Right ventricle myocardium inferior (tissue), 1 donor: ENCODE results near the gene MTFMT. TPM values are rescaled to one million over a fixed set of nuclear protein-coding genes. Genes with fewer than 3 reads are reported as not detected.

Experiments
- ATAC-seq: fragments of 200-7000 bp; cut with Tn5 transposase; one replicate; pipeline ENCODE4 v1.9.1; 2020; ENCODE audit warnings: mild to moderate bottlenecking, moderate library complexity
- DNase-seq: peaks from one replicate; pipeline ENCODE4 v3.0.0; 2021; ENCODE audit errors: missing footprints
- intact Hi-C: fragments of 100-400 bp; cut with DNase I; formaldehyde crosslinking; loops from one replicate; pipeline ENCODE4 v1.11.0; 2022
- total RNA-seq: library from RNA; stranded (reverse); fragmentation: NEBNext Ultra II Directional; extraction: Animal tissue kit (Norgen Biotek cat#: 25700); gene quantifications from one replicate; pipeline ENCODE4 v1.2.1, GENCODE V29; 2021
- donor health status: DM: no; HTN: yes; CAD: no; lungs with severe emphysema.

MTFMT gene
- total RNA-seq, 1 donor from 2014 or later = 18.7 TPM

GRCh38 chr15:65062726-65063125, 33.3 kb upstream of the MTFMT start:
- no peak for ATAC-seq
- intact Hi-C loops = no loop called here
- DNase-seq = no peak

GRCh38 chr15:65062061-65062460, 32.6 kb upstream of the MTFMT start:
- ATAC-seq = no peak
- DNase-seq = no peak
- intact Hi-C loops = no loop called here

- intact Hi-C loops = no loop called here
- no peak for DNase-seq
- ATAC-seq = peak; percentile 34
Measured at GRCh38 chr15:65060641-65061397, 31.4 kb upstream of the MTFMT start.

- intact Hi-C loops = no loop called here
- ATAC-seq (peak; percentile 53), DNase-seq (no peak)
Measured at GRCh38 chr15:65059931-65060596, 30.6 kb upstream of the MTFMT start.

- no peak for ATAC-seq
- DNase-seq = no peak
- intact Hi-C loops = no loop called here
Measured at GRCh38 chr15:65059369-65059750, 29.9 kb upstream of the MTFMT start.

GRCh38 chr15:65058394-65059368, 29.2 kb upstream of the MTFMT start:
- ATAC-seq = no peak
- DNase-seq = no peak
- intact Hi-C loops = no loop called here

GRCh38 chr15:65057549-65057940, 28.1 kb upstream of the MTFMT start:
- ATAC-seq = no peak
- no peak for DNase-seq
- intact Hi-C loops = no loop called here

GRCh38 chr15:65056868-65057548, 27.6 kb upstream of the MTFMT start:
- intact Hi-C loops = no loop called here
- DNase-seq (no peak), ATAC-seq (no peak)

GRCh38 chr15:65056106-65056505, 26.7 kb upstream of the MTFMT start:
- DNase-seq (no peak), ATAC-seq (no peak)
- intact Hi-C loops = no loop called here

GRCh38 chr15:65055201-65055870, 25.9 kb upstream of the MTFMT start:
- no peak for DNase-seq
- intact Hi-C loops = loop anchor here (2.0 kb wide), 1 partner anchor 23 kb away; no protein-coding TSS in a partner anchor
- ATAC-seq = peak; percentile 62

GRCh38 chr15:65054333-65055200, 25.1 kb upstream of the MTFMT start:
- DNase-seq (peak; percentile 86), ATAC-seq (peak; percentile 80)
- intact Hi-C loops = loop anchor here (1.0 to 2.0 kb wide), 2 partner anchors 24 to 47 kb away; no protein-coding TSS in a partner anchor

- DNase-seq (no peak), ATAC-seq (no peak)
- intact Hi-C loops = no loop called here
Measured at GRCh38 chr15:65052956-65053355, 23.5 kb upstream of the MTFMT start.

GRCh38 chr15:65051266-65051665, 21.8 kb upstream of the MTFMT start:
- intact Hi-C loops = no loop called here
- ATAC-seq (no peak), DNase-seq (no peak)

GRCh38 chr15:65050270-65050669, 20.8 kb upstream of the MTFMT start:
- intact Hi-C loops = no loop called here
- no peak for ATAC-seq
- DNase-seq = no peak

GRCh38 chr15:65049418-65049840, 20.0 kb upstream of the MTFMT start:
- intact Hi-C loops = no loop called here
- ATAC-seq (peak; percentile 87), DNase-seq (peak; percentile 94)

- intact Hi-C loops = no loop called here
- ATAC-seq (no peak), DNase-seq (no peak)
Measured at GRCh38 chr15:65048241-65048640, 18.8 kb upstream of the MTFMT start.
